CD14-positive monocyte (primary cell): ENCODE data around the gene ARID1B. TPM values are rescaled to one million over a fixed set of nuclear protein-coding genes. Genes with fewer than 3 reads are reported as not detected.

Source experiments
- DNase-seq, 3 donors: peaks; one replicate each; pipeline ENCODE4 v3.0.0-alpha.2; 2011 to 2022
- H2AFZ ChIP-seq: 2 replicates; pipeline ENCODE4 v1.6.0; 2012; ENCODE audit warnings: mild to moderate bottlenecking, low read depth, low read length, inconsistent platforms; ENCODE audit not compliant: insufficient read depth, poor library complexity, severe bottlenecking
- H3K27ac ChIP-seq, 2 donors: 1 replicate in 1 of 2; 2 replicates in 1 of 2; pipeline ENCODE4 v1.5.1; 2012 to 2013; ENCODE audit warnings: low read length in 2 of 2, control low read depth in 1 of 2, inconsistent platforms in 1 of 2, low read depth in 1 of 2, mild to moderate bottlenecking in 1 of 2
- H3K27me3 ChIP-seq, 2 donors: one replicate each; pipeline versions ENCODE4 v1.6.0 to v1.6.1; 2011 to 2013; ENCODE audit warnings: low read length in 2 of 2; ENCODE audit not compliant: control insufficient read depth in 2 of 2, insufficient read depth in 2 of 2
- H3K36me3 ChIP-seq, 2 donors: replicated peaks in 1 of 2; 1 replicate in 1 of 2; 2 replicates in 1 of 2; pipeline versions ENCODE4 v1.5.1 to v1.6.1; 2012 to 2013; ENCODE audit warnings: low read length in 2 of 2, control low read depth in 1 of 2, inconsistent platforms in 1 of 2, mild to moderate bottlenecking in 1 of 2; ENCODE audit not compliant: insufficient read depth in 2 of 2, control insufficient read depth in 1 of 2
- H3K4me1 ChIP-seq, 2 donors: 1 replicate in 1 of 2; 2 replicates in 1 of 2; pipeline versions ENCODE4 v1.5.1 to v1.6.1; 2012 to 2013; ENCODE audit warnings: low read length in 2 of 2, control low read depth in 1 of 2, inconsistent platforms in 1 of 2, mild to moderate bottlenecking in 1 of 2, moderate library complexity in 1 of 2; ENCODE audit not compliant: insufficient read depth in 2 of 2, control insufficient read depth in 1 of 2
- H3K4me2 ChIP-seq: replicated peaks from 2 replicates; pipeline ENCODE3; 2012; ENCODE audit warnings: low read length, moderate library complexity, mild to moderate bottlenecking; ENCODE audit not compliant: poor library complexity, severe bottlenecking; ENCODE audit errors: extremely low read depth
- H3K4me3 ChIP-seq, 3 experiments: fragments of 200-600 bp in 1 of 3; sonication (generic) in 1 of 3; replicated peaks in 1 of 3; 1 replicate in 2 of 3; 2 replicates in 1 of 3; pipeline ENCODE4 v1.5.1; 2011 to 2013; ENCODE audit warnings: low read length in 3 of 3, mild to moderate bottlenecking in 3 of 3, control low read depth in 2 of 3, low read depth in 2 of 3, inconsistent platforms in 1 of 3, moderate library complexity in 1 of 3
- H3K79me2 ChIP-seq: 2 replicates; pipeline ENCODE4 v1.6.0; 2012; ENCODE audit warnings: mild to moderate bottlenecking, control low read depth, inconsistent platforms, low read length, moderate library complexity; ENCODE audit not compliant: insufficient read depth
- H3K9ac ChIP-seq: 2 replicates; pipeline ENCODE4 v1.6.0; 2017; ENCODE audit warnings: low read length, mild to moderate bottlenecking; ENCODE audit not compliant: insufficient read depth, poor library complexity, severe bottlenecking
- H3K9me3 ChIP-seq, 2 donors: replicated peaks in 1 of 2; 1 replicate in 1 of 2; 2 replicates in 1 of 2; pipeline versions ENCODE4 v1.5.1 to v1.6.1; 2012 to 2013; ENCODE audit warnings: low read length in 2 of 2, control low read depth in 1 of 2; ENCODE audit not compliant: control insufficient read depth in 1 of 2, insufficient read depth in 1 of 2
- H4K20me1 ChIP-seq: 2 replicates; pipeline ENCODE4 v1.6.0; 2012; ENCODE audit warnings: mild to moderate bottlenecking, low read length, control low read depth, moderate library complexity; ENCODE audit not compliant: insufficient read depth
- H3K27ac Mint-ChIP-seq, 7 donors: one replicate each; pipeline ENCODE4 v1.8.0; 2020; ENCODE audit warnings: mild to moderate bottlenecking in 7 of 7, mixed read lengths in 7 of 7, moderate library complexity in 6 of 7, inconsistent platforms in 2 of 7
- H3K27me3 Mint-ChIP-seq, 3 donors: one replicate each; pipeline ENCODE4 v1.8.0; 2021 to 2022; ENCODE audit warnings: low read depth in 3 of 3, mild to moderate bottlenecking in 3 of 3, mixed read lengths in 3 of 3, moderate library complexity in 3 of 3, inconsistent platforms in 1 of 3
- H3K36me3 Mint-ChIP-seq, 2 donors: one replicate each; pipeline ENCODE4 v1.8.0; 2020; ENCODE audit warnings: mixed read lengths in 2 of 2, inconsistent platforms in 1 of 2, mild to moderate bottlenecking in 1 of 2
- H3K4me1 Mint-ChIP-seq: one replicate; pipeline ENCODE4 v1.8.0; 2020; ENCODE audit warnings: mild to moderate bottlenecking, mixed read lengths
- H3K4me3 Mint-ChIP-seq, 2 donors: one replicate each; pipeline ENCODE4 v1.8.0; 2020; ENCODE audit warnings: mild to moderate bottlenecking in 2 of 2, mixed read lengths in 2 of 2, moderate library complexity in 1 of 2
- H3K9me3 Mint-ChIP-seq, 7 donors: one replicate each; pipeline ENCODE4 v1.8.0; 2020 to 2022; ENCODE audit warnings: mixed read lengths in 7 of 7, mild to moderate bottlenecking in 6 of 7, moderate library complexity in 6 of 7, inconsistent platforms in 2 of 7
- CTCF ChIP-seq: fragments of 200-600 bp; IDR thresholded peaks from one replicate; pipeline ENCODE4 v1.8.0; 2022; ENCODE audit warnings: antibody characterized with exemption, mild to moderate bottlenecking
- WGBS: methylation state at CpG from one replicate; pipeline ENCODE4 v1.1.5; 2013; ENCODE audit warnings: missing lambda C conversion rate; ENCODE audit not compliant: insufficient coverage; 5-methylcytosine and 5-hydroxymethylcytosine counted together
- intact Hi-C, 2 donors: fragments of 100-400 bp; cut with micrococcal nuclease; formaldehyde crosslinking; loops; one replicate each; pipeline versions ENCODE4 v1.15.0 to v1.15.1; 2023
- polyA plus RNA-seq, 3 donors: library from polyadenylated mRNA; depleted of rRNA in 1 of 3; unstranded in 2 of 3; stranded (reverse) in 1 of 3; fragments of 300-500 nt in 2 of 3; fragments of >200 nt in 1 of 3; fragmentation: Illumina TruSeq in 2 of 3; gene quantifications; 1 replicate in 2 of 3; 2 replicates in 1 of 3; pipeline ENCODE4 v1.2.3, GENCODE V29; 2012 to 2021

Gene ARID1B
- polyA plus RNA-seq, 3 donors, result 3.2 to 22.1 (median 3.8) TPM

- Histone ChIP-seq H3K4me2 (no peak overlapping the region), H3K9me3 (no peaks in the 10 kb centered on the region), H2AFZ (no peak overlapping the region), H3K27ac (no peak overlapping the region), H4K20me1 (no peaks in the 10 kb centered on the region), H3K4me1 (peaks cover 0 to 3% of the 10 kb centered on the region in 2 donors), H3K79me2 (no peaks in the 10 kb centered on the region), H3K36me3 (peaks cover 0 to 14% of the 10 kb centered on the region in 2 donors), H3K9ac (no peak overlapping the region), H3K4me3 (no peak overlapping the region), H3K27me3 (no peaks in the 10 kb centered on the region)
- no peak overlapping the region for H3K4me3 Mint-ChIP-seq
- no peaks in the 10 kb centered on the region for H3K9me3 Mint-ChIP-seq
- no peak for TF ChIP-seq CTCF
- peaks cover 16 to 26% of the 10 kb centered on the region in 2 donors for H3K36me3 Mint-ChIP-seq
- intact Hi-C loops, result no loop called here
- H3K4me1 Mint-ChIP-seq, result peaks cover 17% of the 10 kb centered on the region
- no peak overlapping the region for H3K27ac Mint-ChIP-seq
- H3K27me3 Mint-ChIP-seq, result no peaks in the 10 kb centered on the region
- no peak for DNase-seq
- WGBS, result no CpG with 5 or more reads among the region's 1 CpG
These were observed 324.0 kb downstream of the ARID1B start for GRCh38 chr6:157101166-157101565.

- Histone ChIP-seq H3K9me3 (no peaks in the 10 kb centered on the region), H3K9ac (no peak overlapping the region), H4K20me1 (no peaks in the 10 kb centered on the region), H3K36me3 (no peaks in the 10 kb centered on the region), H3K4me1 (peaks cover 0 to 3% of the 10 kb centered on the region in 2 donors), H3K79me2 (no peaks in the 10 kb centered on the region), H3K27me3 (no peaks in the 10 kb centered on the region), H3K4me3 (no peak overlapping the region), H3K4me2 (no peak overlapping the region), H3K27ac (no peak overlapping the region), H2AFZ (no peak overlapping the region)
- no CpG with 5 or more reads among the region's 1 CpG for WGBS
- no peaks in the 10 kb centered on the region for H3K27me3 Mint-ChIP-seq
- peaks cover 17% of the 10 kb centered on the region for H3K4me1 Mint-ChIP-seq
- H3K36me3 Mint-ChIP-seq, result peaks cover 6 to 9% of the 10 kb centered on the region in 2 donors
- no peak overlapping the region for H3K4me3 Mint-ChIP-seq
- no peaks in the 10 kb centered on the region for H3K9me3 Mint-ChIP-seq
- H3K27ac Mint-ChIP-seq, result peak overlapping the region in 3 of 7 donors; percentile 8 to 68 (median 48)
- intact Hi-C loops, result no loop called here
- TF ChIP-seq CTCF, result no peak
- no peak for DNase-seq
These were observed 327.6 kb downstream of the ARID1B start for GRCh38 chr6:157104803-157105202.
